ENCODE data around the gene HBE1. TPM values are rescaled to one million over a fixed set of nuclear protein-coding genes. Genes with fewer than 3 reads are reported as not detected.

HBE1 gene
- total and polyA plus RNA-seq, 9 of the 15 experiments (the other 6 are each of a cell fraction or from before 2014, with no cell fraction given), result 612 to 10,250 (median 2,181) TPM

- ATAC-seq (no peak), FAIRE-seq (no peak), DNase-seq (ENCODE audit: extremely low read depth in 1 of 4, low spot score in 3 of 4) (no peak)
- no peaks in the 10 kb centered on the region for H3K9me3 ChIP-seq (replicated peaks; ENCODE audit: control insufficient read depth, insufficient read depth, low read depth, low read length)
- in situ Hi-C loops (cut with MboI), result no loop called here
- no peaks in the 10 kb centered on the region for H3K9me1 ChIP-seq (ENCODE audit: control insufficient read depth, insufficient read depth, low read length)
- CTCF ChIA-PET (ENCODE audit: low intra/inter-chr PET ratio), result interaction anchor here (2.3 kb wide), 2 partner anchors 86 to 166 kb away, joined by 16 to 38 read pairs; no protein-coding TSS in a partner anchor
- H3K27me3 ChIP-seq (ENCODE audit: control insufficient read depth in 2 of 2, insufficient read depth in 2 of 2, low read length in 2 of 2), result no peaks in the 10 kb centered on the region
- peaks cover 68% of the 10 kb centered on the region for H3K79me2 ChIP-seq (ENCODE audit: control insufficient read depth, insufficient read depth, low read length)
- peak overlapping the region; percentile 86; the same call in 2 of the 3 replicates for H3K27ac ChIP-seq (ENCODE audit: extremely low read depth, low read depth, low read length)
- intact Hi-C loops (cut with micrococcal nuclease), result loop anchor here (2.0 to 5.0 kb wide), 2 partner anchors 81 to 267 kb away; no protein-coding TSS in a partner anchor
- no peaks in the 10 kb centered on the region for H4K20me1 ChIP-seq (replicated peaks; ENCODE audit: control insufficient read depth, insufficient read depth, low read length)
- peak overlapping the region in 1 of 2 experiments; percentile 37; a peak in 2 of 4 replicates for H3K9ac ChIP-seq (ENCODE audit: insufficient read depth in 1 of 2, low read depth in 2 of 2, low read length in 2 of 2)
- no TSS peak for BruUV-seq (replicated peaks)
- 100% methylated on average over 1 of the region's 1 CpG for WGBS (ENCODE audit: insufficient coverage, low coverage, missing lambda C conversion rate)
- 0 out of 2 replicates have a peak, but pooled peaks have one; percentile 27 for TF ChIP-seq KAT7 (CRISPR knock-in tag; IDR thresholded peaks at IDR 0.05; ENCODE audit: borderline replicate concordance)
- no peak for TF ChIP-seq TEAD2 (tag; IDR thresholded peaks at IDR 0.05)
- peaks cover 19% of the 10 kb centered on the region for H3K36me3 ChIP-seq (ENCODE audit: control insufficient read depth, insufficient read depth, low read length)
- POLR2A ChIA-PET, result interaction anchor here (0.6 to 6.4 kb wide), 11 partner anchors 8 to 394 kb away, joined by 3 to 40 read pairs (median 4); partner anchors contain the start of genes HBE1, HBG1, HBG2 and TRIM5
- no peak overlapping the region for H2AFZ ChIP-seq (ENCODE audit: low read depth, low read length)
- H3K4me3 ChIP-seq, result no peak overlapping the region
- H3K4me1 ChIP-seq (replicated peaks in 1 of 2; ENCODE audit: control insufficient read depth in 2 of 2, insufficient read depth in 2 of 2, low read length in 2 of 2), result peaks cover 23 to 62% of the 10 kb centered on the region in 2 experiments; a peak in 4 of 5 replicates
- H3K4me2 ChIP-seq (ENCODE audit: insufficient read depth, low read length), result peak overlapping the region; percentile 81
Observed at GRCh38 chr11:5290106-5290505, 20.4 kb upstream of the HBE1 start.

GRCh38 chr11:5289696-5290095 lies 20.0 kb upstream of the HBE1 start:
- no peak for DNase-seq (ENCODE audit: extremely low read depth in 1 of 4, low spot score in 3 of 4)
- Histone ChIP-seq H3K4me1 (replicated peaks in 1 of 2; ENCODE audit: control insufficient read depth in 2 of 2, insufficient read depth in 2 of 2, low read length in 2 of 2) (peaks cover 22 to 66% of the 10 kb centered on the region in 2 experiments; a peak in 4 of 5 replicates), H4K20me1 (replicated peaks; ENCODE audit: control insufficient read depth, insufficient read depth, low read length) (no peaks in the 10 kb centered on the region), H3K27me3 (ENCODE audit: control insufficient read depth in 2 of 2, insufficient read depth in 2 of 2, low read length in 2 of 2) (no peaks in the 10 kb centered on the region), H3K9ac (ENCODE audit: insufficient read depth in 1 of 2, low read depth in 2 of 2, low read length in 2 of 2) (peak overlapping the region in 1 of 2 experiments; percentile 37; a peak in 2 of 4 replicates), H3K9me3 (replicated peaks; ENCODE audit: control insufficient read depth, insufficient read depth, low read depth, low read length) (no peaks in the 10 kb centered on the region), H3K4me3 (no peak overlapping the region), H3K79me2 (ENCODE audit: control insufficient read depth, insufficient read depth, low read length) (peaks cover 72% of the 10 kb centered on the region), H3K36me3 (ENCODE audit: control insufficient read depth, insufficient read depth, low read length) (peaks cover 15% of the 10 kb centered on the region), H3K27ac (ENCODE audit: extremely low read depth, low read depth, low read length) (peak overlapping the region; percentile 86), H3K9me1 (ENCODE audit: control insufficient read depth, insufficient read depth, low read length) (no peaks in the 10 kb centered on the region), H3K4me2 (ENCODE audit: insufficient read depth, low read length) (peak overlapping the region; percentile 81), H2AFZ (ENCODE audit: low read depth, low read length) (no peak overlapping the region)
- BruUV-seq (replicated peaks), result no TSS peak
- CTCF ChIA-PET (ENCODE audit: low intra/inter-chr PET ratio), result interaction anchor here (0.7 to 2.3 kb wide), 3 partner anchors 85 to 166 kb away, joined by 4 to 16 read pairs (median 4); no protein-coding TSS in a partner anchor
- in situ Hi-C loops (cut with MboI) (loop anchor here (5.0 kb wide), 2 partner anchors 47 to 167 kb away; no protein-coding TSS in a partner anchor), intact Hi-C loops (cut with micrococcal nuclease) (loop anchor here (2.0 to 10.0 kb wide), 6 partner anchors 37 to 305 kb away; partner anchors contain the start of genes TRIM6 and UBQLN3)
- POLR2A ChIA-PET, result interaction anchor here (0.8 to 6.4 kb wide), 9 partner anchors 9 to 161 kb away, joined by 3 to 40 read pairs (median 5); partner anchors contain the start of genes HBE1, HBG1 and HBG2
- no peak for ATAC-seq
- no peak for FAIRE-seq
- TF ChIP-seq CLOCK (CRISPR knock-in tag; IDR thresholded peaks at IDR 0.05; ENCODE audit: borderline replicate concordance), result 0 out of 2 replicates have a peak, but pooled peaks have one; percentile 17
- TF ChIP-seq CHCHD3 (CRISPR knock-in tag; IDR thresholded peaks at IDR 0.05), result no peak
- TF ChIP-seq FOXA3 (CRISPR knock-in tag; conservative IDR thresholded peaks at IDR 0.05 in 1 of 2, IDR thresholded peaks at IDR 0.05 in 1 of 2), result 0 out of 4 replicates have a peak, but pooled peaks of 1 of the 2 experiments have one; percentile 11

Measured in K562 (cell line).